HG03432 (cell line): ENCODE results near the gene PXYLP1.
A peak's percentile ranks its signal among the peaks of the same experiment; 100 is the strongest.

Experiments
- ATAC-seq: cut with Tn5 transposase; IDR thresholded peaks from one replicate; pipeline ENCODE4 v1.9.1; 2021; ENCODE audit warnings: mild to moderate bottlenecking, moderate library complexity; ENCODE audit not compliant: unreplicated experiment

Gene PXYLP1

GRCh38 chr3:141271279-141272030 is 39.8 kb downstream of the PXYLP1 start:
- no peak for ATAC-seq

- no peak for ATAC-seq
Measured at GRCh38 chr3:141272906-141273662, 41.5 kb downstream of the PXYLP1 start.

GRCh38 chr3:141273700-141274410 is 42.2 kb downstream of the PXYLP1 start:
- no peak for ATAC-seq

GRCh38 chr3:141274411-141275031 is 42.9 kb downstream of the PXYLP1 start:
- no peak for ATAC-seq

GRCh38 chr3:141275032-141275422 is 43.4 kb downstream of the PXYLP1 start:
- ATAC-seq = peak; percentile 73

GRCh38 chr3:141275511-141275910 is 43.9 kb downstream of the PXYLP1 start:
- no peak for ATAC-seq

- no peak for ATAC-seq
Measured at GRCh38 chr3:141275973-141276372, 44.3 kb downstream of the PXYLP1 start.

GRCh38 chr3:141276398-141276797 is 44.8 kb downstream of the PXYLP1 start:
- no peak for ATAC-seq

- no peak for ATAC-seq
Measured at GRCh38 chr3:141277451-141277850, 45.8 kb downstream of the PXYLP1 start.

GRCh38 chr3:141278196-141279076 is 46.8 kb downstream of the PXYLP1 start:
- ATAC-seq = no peak

- peak; percentile 48 for ATAC-seq
Measured at GRCh38 chr3:141279077-141279967, 47.7 kb downstream of the PXYLP1 start.

GRCh38 chr3:141280086-141280485 is 48.5 kb downstream of the PXYLP1 start:
- ATAC-seq = no peak

- ATAC-seq = no peak
Measured at GRCh38 chr3:141280690-141281089, 49.1 kb downstream of the PXYLP1 start.

- ATAC-seq = no peak
Measured at GRCh38 chr3:141285570-141285969, 53.9 kb downstream of the PXYLP1 start.

- ATAC-seq = peak; percentile 40
Measured at GRCh38 chr3:141286856-141287255, 55.2 kb downstream of the PXYLP1 start.

GRCh38 chr3:141287326-141287725 is 55.7 kb downstream of the PXYLP1 start:
- peak; percentile 18 for ATAC-seq

- ATAC-seq = no peak
Measured at GRCh38 chr3:141288336-141288990, 56.8 kb downstream of the PXYLP1 start.

GRCh38 chr3:141289228-141289772 is 57.7 kb downstream of the PXYLP1 start:
- peak; percentile 46 for ATAC-seq
